K562 (cell line): ENCODE data around the gene DIRAS3. TPM values are rescaled to one million over a fixed set of nuclear protein-coding genes. Genes with fewer than 3 reads are reported as not detected.

ENCODE experiments used
- ATAC-seq: fragments of 200-7000 bp; cut with Tn5 transposase; 3 replicates; pipeline ENCODE4 v1.9.1; 2020; ENCODE audit warnings: moderate library complexity
- Bru-seq: library from RNA; stranded (reverse); fragments of 400-500 nt; gene quantifications from one replicate; lab custom pipeline; 2021; lab: Mats Ljungman, UMichigan
- BruChase-seq, 2 experiments: library from RNA; stranded (reverse); fragments of 400-500 nt; gene quantifications; one replicate each; lab custom pipeline; 2021; lab: Mats Ljungman, UMichigan
- BruUV-seq: library from RNA; stranded (reverse); fragments of 400-500 nt; replicated peaks from 2 replicates; lab custom pipeline; 2021; lab: Mats Ljungman, UMichigan
- CTCF ChIA-PET: fragments of 300-600 bp; formaldehyde crosslinking; extraction: SDS; loops from one replicate; lab custom pipeline; 2021; ENCODE audit warnings: low intra/inter-chr PET ratio; lab: Yijun Ruan, JAX
- POLR2A ChIA-PET: fragments of 300-600, 350-650 bp; sonication (Branson Sonifier 250); formaldehyde crosslinking; extraction: SDS; loops from one replicate; lab custom pipeline; 2021; ENCODE audit warnings: antibody characterized with exemption, inconsistent platforms; lab: Yijun Ruan, JAX
- DNase-seq, 4 experiments: peaks; one replicate each; pipeline versions ENCODE4 v3.0.0 to v3.0.0-alpha.2; 2011 to 2018; ENCODE audit warnings: low spot score in 3 of 4, mixed read lengths in 3 of 4; ENCODE audit errors: extremely low read depth in 1 of 4
- FAIRE-seq: peaks from 2 replicates; lab custom pipeline; 2011; peaks lifted over from hg19 to GRCh38; lab: Jason Lieb, UNC
- H2AFZ ChIP-seq: 2 replicates; pipeline ENCODE4 v1.6.0; 2011; ENCODE audit warnings: low read depth, low read length, control low read depth, inconsistent platforms
- H3K27ac ChIP-seq: fragments of 200-600 bp; 3 replicates; pipeline ENCODE4 v1.8.0; 2011; ENCODE audit warnings: low read depth, mild to moderate bottlenecking, control low read depth, inconsistent platforms, low read length, moderate library complexity, mixed read lengths; ENCODE audit errors: extremely low read depth
- H3K27me3 ChIP-seq, 2 experiments: fragments of 300-600 bp in 1 of 2; 2 replicates in 1 of 2; 3 replicates in 1 of 2; pipeline versions ENCODE4 v1.6.0 to v1.8.0; 2011; ENCODE audit warnings: inconsistent platforms in 2 of 2, low read length in 2 of 2, mild to moderate bottlenecking in 1 of 2, mixed read lengths in 1 of 2, moderate library complexity in 1 of 2; ENCODE audit not compliant: control insufficient read depth in 2 of 2, insufficient read depth in 2 of 2
- H3K36me3 ChIP-seq: fragments of 300-600 bp; 3 replicates; pipeline ENCODE4 v1.8.0; 2011; ENCODE audit warnings: mild to moderate bottlenecking, low read length, inconsistent platforms; ENCODE audit not compliant: control insufficient read depth, insufficient read depth
- H3K4me1 ChIP-seq, 2 experiments: fragments of 200-600 bp in 1 of 2; replicated peaks in 1 of 2; 2 replicates in 1 of 2; 3 replicates in 1 of 2; pipeline versions ENCODE4 v1.5.1 to v1.8.0; 2011; ENCODE audit warnings: inconsistent platforms in 2 of 2, low read length in 2 of 2, mild to moderate bottlenecking in 1 of 2, mixed read lengths in 1 of 2, moderate library complexity in 1 of 2; ENCODE audit not compliant: control insufficient read depth in 2 of 2, insufficient read depth in 2 of 2
- H3K4me2 ChIP-seq: 2 replicates; pipeline ENCODE4 v1.6.1; 2011; ENCODE audit warnings: low read length, control low read depth, inconsistent platforms, mixed read lengths; ENCODE audit not compliant: insufficient read depth
- H3K4me3 ChIP-seq: fragments of 200-600 bp; sonication (generic), shearing (Covaris generic); 2 replicates; pipeline ENCODE4 v1.5.1; 2016; ENCODE audit warnings: control low read depth, inconsistent platforms
- H3K79me2 ChIP-seq: fragments of 200-600 bp; 3 replicates; pipeline ENCODE4 v1.8.0; 2011; ENCODE audit warnings: low read length, inconsistent platforms; ENCODE audit not compliant: control insufficient read depth, insufficient read depth
- H3K9ac ChIP-seq, 2 experiments: 2 replicates each; pipeline versions ENCODE4 v1.6.0 to v1.6.1; 2011; ENCODE audit warnings: low read depth in 2 of 2, low read length in 2 of 2, control low read depth in 1 of 2, inconsistent platforms in 1 of 2, mild to moderate bottlenecking in 1 of 2, mixed read lengths in 1 of 2; ENCODE audit not compliant: insufficient read depth in 1 of 2
- H3K9me1 ChIP-seq: one replicate; pipeline ENCODE4 v1.6.0; 2011; ENCODE audit warnings: inconsistent platforms, mild to moderate bottlenecking, low read length, moderate library complexity; ENCODE audit not compliant: control insufficient read depth, insufficient read depth
- H3K9me3 ChIP-seq: replicated peaks from 2 replicates; pipeline ENCODE4 v1.5.1; 2011; ENCODE audit warnings: low read depth, low read length, inconsistent platforms; ENCODE audit not compliant: control insufficient read depth, insufficient read depth
- H4K20me1 ChIP-seq: replicated peaks from 2 replicates; pipeline ENCODE4 v1.6.1; 2011; ENCODE audit warnings: low read length, inconsistent platforms, mixed read lengths; ENCODE audit not compliant: control insufficient read depth, insufficient read depth
- CEBPG ChIP-seq, 3 experiments: fragments of 200-800 bp in 1 of 3; sonication (Bioruptor generic) in 1 of 3; sonication (generic) in 1 of 3; formaldehyde crosslinking in 1 of 3; IDR thresholded peaks in 2 of 3; conservative IDR thresholded peaks in 1 of 3; 2 replicates each; pipeline versions ENCODE4 v1.6.1 to v1.8.0; 2016 to 2022; ENCODE audit warnings: missing compliant biosample characterization in 2 of 3, missing genetic modification characterization in 2 of 3, mild to moderate bottlenecking in 1 of 3, missing genetic modification reagents in 1 of 3
- EGR1 ChIP-seq: fragments of 450-650 bp; conservative IDR thresholded peaks from 2 replicates; pipeline ENCODE4 v1.6.1; 2017; ENCODE audit warnings: mild to moderate bottlenecking
- LEF1 ChIP-seq: fragments of 450-650 bp; IDR thresholded peaks from 2 replicates; pipeline ENCODE4 v1.6.1; 2016; ENCODE audit warnings: mild to moderate bottlenecking
- MAZ ChIP-seq, 2 experiments: fragments of 450-650 bp in 1 of 2; sonication (generic) in 1 of 2; formaldehyde crosslinking; IDR thresholded peaks in 1 of 2; conservative IDR thresholded peaks in 1 of 2; 2 replicates each; pipeline versions ENCODE4 v1.4.0 to v1.5.0; 2020; ENCODE audit warnings: mild to moderate bottlenecking in 1 of 2, missing genetic modification reagents in 1 of 2
- RNF2 ChIP-seq: sonication (generic); IDR thresholded peaks from 2 replicates; pipeline ENCODE4 v1.6.1; 2016
- TGIF2 ChIP-seq: sonication (generic); formaldehyde crosslinking; IDR thresholded peaks from 2 replicates; pipeline ENCODE4 v1.8.1; 2022; ENCODE audit warnings: mild to moderate bottlenecking, missing genetic modification reagents, moderate library complexity
- ZFP36 ChIP-seq: fragments of 150-350 bp; IDR thresholded peaks from 2 replicates; pipeline ENCODE4 v1.6.1; 2018; ENCODE audit warnings: low read length, low read depth; ENCODE audit not compliant: partially characterized antibody
- ZNF12 ChIP-seq: sonication (generic); formaldehyde crosslinking; IDR thresholded peaks from 2 replicates; pipeline ENCODE4 v1.4.0; 2020; ENCODE audit warnings: mild to moderate bottlenecking, missing genetic modification reagents
- ZNF507 ChIP-seq: conservative IDR thresholded peaks from 2 replicates; pipeline ENCODE4 v1.6.1; 2017; ENCODE audit warnings: missing genetic modification characterization, missing compliant biosample characterization
- WGBS: fragments of 100-300 bp; shearing (Covaris generic); methylation state at CpG from one replicate; pipeline ENCODE4 v1.1.6; 2016; ENCODE audit warnings: low coverage, mixed read lengths; ENCODE audit not compliant: insufficient coverage; ENCODE audit errors: missing lambda C conversion rate; 5-methylcytosine and 5-hydroxymethylcytosine counted together
- in situ Hi-C: fragments of 300-500 bp; cut with MboI; formaldehyde crosslinking; loops from 4 replicates; pipeline ENCODE4 v1.15.0; 2018; ENCODE audit warnings: inconsistent platforms, mixed read lengths
- intact Hi-C: fragments of 100-400 bp; cut with micrococcal nuclease; formaldehyde crosslinking; loops from 2 replicates; pipeline ENCODE4 v1.14.2; 2022
- long read RNA-seq, 3 experiments: library from polyadenylated mRNA in 2 of 3; library from RNA in 1 of 3; unstranded in 2 of 3; stranded (forward) in 1 of 3; transcript quantifications; one replicate each; pipeline ENCODE4 v2.0.0, GENCODE V29; 2019 to 2022
- polyA minus RNA-seq, 3 experiments: library from RNA; depleted of rRNA, polyadenylated mRNA; stranded (reverse); fragments of >200 nt; gene quantifications; 2 replicates each; pipeline ENCODE4 v1.2.3, GENCODE V29; 2011
- polyA plus RNA-seq, 8 experiments: library from polyadenylated mRNA; depleted of rRNA in 4 of 8; stranded (reverse) in 5 of 8; unstranded in 3 of 8; fragments of >200 nt; fragmentation: Nextera tagmentation in 2 of 8; fragmentation: Illumina TruSeq in 1 of 8; extraction: Ambion mirVana in 2 of 8; extraction: Trizol in 1 of 8; gene quantifications; 2 replicates each; pipeline versions ENCODE4 v1.2.1 to v1.2.3, GENCODE V29; 2011 to 2014; ENCODE audit warnings: inconsistent platforms in 1 of 8, missing spikeins in 1 of 8
- total RNA-seq, 7 experiments: library from RNA; depleted of rRNA in 6 of 7; stranded (reverse); fragments of >200 nt in 6 of 7; fragmentation: Illumina TruSeq in 2 of 7; extraction: Trizol in 2 of 7; gene quantifications; 2 replicates each; pipeline versions ENCODE4 v1.2.1 to v1.2.3, GENCODE V29; 2011 to 2021; ENCODE audit warnings: low replicate concordance in 1 of 7
- TF ChIP-seq, protein P1 (sequence below): sonication (generic); formaldehyde crosslinking; IDR thresholded peaks from 2 replicates; pipeline ENCODE4 v1.8.0; 2022; ENCODE audit warnings: missing genetic modification reagents, mild to moderate bottlenecking, moderate library complexity, borderline replicate concordance
- TF ChIP-seq, protein P2 (sequence below): sonication (generic); formaldehyde crosslinking; IDR thresholded peaks from 2 replicates; pipeline ENCODE4 v1.8.1; 2023; ENCODE audit warnings: mild to moderate bottlenecking, missing genetic modification reagents

Gene DIRAS3, protein sequence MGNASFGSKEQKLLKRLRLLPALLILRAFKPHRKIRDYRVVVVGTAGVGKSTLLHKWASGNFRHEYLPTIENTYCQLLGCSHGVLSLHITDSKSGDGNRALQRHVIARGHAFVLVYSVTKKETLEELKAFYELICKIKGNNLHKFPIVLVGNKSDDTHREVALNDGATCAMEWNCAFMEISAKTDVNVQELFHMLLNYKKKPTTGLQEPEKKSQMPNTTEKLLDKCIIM
- total RNA-seq (2011; cell fraction: chromatin; rRNA removed; ENCODE audit: low replicate concordance): 0.60 and 1.1 TPM in 2 replicates
- 1.0 and 1.2 TPM in 2 replicates for total RNA-seq (2011; cell fraction: nucleolus; rRNA removed)
- 0.38 and 2.0 TPM in 2 replicates for total RNA-seq (2011; cell fraction: nucleoplasm; rRNA removed)
- total RNA-seq (2014; rRNA removed) (30.8 and 44.5 TPM in 2 replicates), total RNA-seq (2014; rRNA removed; fragmentation: Illumina TruSeq; extraction: Trizol) (28.5 and 31.7 TPM in 2 replicates), total RNA-seq (2015; rRNA removed; fragmentation: Illumina TruSeq; extraction: Trizol) (64.1 and 65.5 TPM in 2 replicates), total RNA-seq (2021) (31.6 and 37.0 TPM in 2 replicates), polyA plus RNA-seq (2011; rRNA removed) (5.8 and 7.9 TPM in 2 replicates), polyA plus RNA-seq (2014; fragmentation: Illumina TruSeq; extraction: Trizol) (36.7 and 41.7 TPM in 2 replicates), polyA plus RNA-seq (2014; fragmentation: Nextera tagmentation; extraction: Ambion mirVana) (10 to 100 TPM; 90.4 to 96.1 TPM), polyA plus RNA-seq (2014; rRNA removed) (56.8 and 59.6 TPM in 2 replicates), polyA minus RNA-seq (2011; rRNA and poly(A)+ RNA removed) (3.0 and 5.3 TPM in 2 replicates), Bru-seq, nascent RNA (percentile 44 among the genes with signal in this experiment), BruChase-seq, experiment 1, labeled RNA remaining after a 2-hour chase (percentile 36 among the genes with signal in this experiment), BruChase-seq, experiment 2, labeled RNA remaining after a 6-hour chase (percentile 52 among the genes with signal in this experiment)
- 4.7 and 6.9 TPM in 2 replicates for polyA plus RNA-seq (2011; cell fraction: cytosol; rRNA removed)
- polyA plus RNA-seq (2011; cell fraction: nucleus; rRNA removed): 3.4 and 4.2 TPM in 2 replicates
- polyA plus RNA-seq (2012): 68.6 and 142 TPM in 2 replicates
- polyA minus RNA-seq (2011; cell fraction: cytosol; rRNA and poly(A)+ RNA removed): 1.5 and 3.9 TPM in 2 replicates
- 1.2 and 1.3 TPM in 2 replicates for polyA minus RNA-seq (2011; cell fraction: nucleus; rRNA and poly(A)+ RNA removed)
- long read RNA-seq, experiment 1, partial matches to known transcripts: 0 of 13 reads
- long read RNA-seq, experiment 1, other reads (novel, unspliced or antisense): 12 of 13 reads
- long read RNA-seq, experiment 2, partial matches to known transcripts: 1 of 2 reads
- long read RNA-seq, experiment 2, other reads (novel, unspliced or antisense): 0 of 2 reads
- long read RNA-seq, experiment 3, partial matches to known transcripts: 4 of 6 reads
- long read RNA-seq, experiment 3, other reads (novel, unspliced or antisense): 0 of 6 reads

DNA sequence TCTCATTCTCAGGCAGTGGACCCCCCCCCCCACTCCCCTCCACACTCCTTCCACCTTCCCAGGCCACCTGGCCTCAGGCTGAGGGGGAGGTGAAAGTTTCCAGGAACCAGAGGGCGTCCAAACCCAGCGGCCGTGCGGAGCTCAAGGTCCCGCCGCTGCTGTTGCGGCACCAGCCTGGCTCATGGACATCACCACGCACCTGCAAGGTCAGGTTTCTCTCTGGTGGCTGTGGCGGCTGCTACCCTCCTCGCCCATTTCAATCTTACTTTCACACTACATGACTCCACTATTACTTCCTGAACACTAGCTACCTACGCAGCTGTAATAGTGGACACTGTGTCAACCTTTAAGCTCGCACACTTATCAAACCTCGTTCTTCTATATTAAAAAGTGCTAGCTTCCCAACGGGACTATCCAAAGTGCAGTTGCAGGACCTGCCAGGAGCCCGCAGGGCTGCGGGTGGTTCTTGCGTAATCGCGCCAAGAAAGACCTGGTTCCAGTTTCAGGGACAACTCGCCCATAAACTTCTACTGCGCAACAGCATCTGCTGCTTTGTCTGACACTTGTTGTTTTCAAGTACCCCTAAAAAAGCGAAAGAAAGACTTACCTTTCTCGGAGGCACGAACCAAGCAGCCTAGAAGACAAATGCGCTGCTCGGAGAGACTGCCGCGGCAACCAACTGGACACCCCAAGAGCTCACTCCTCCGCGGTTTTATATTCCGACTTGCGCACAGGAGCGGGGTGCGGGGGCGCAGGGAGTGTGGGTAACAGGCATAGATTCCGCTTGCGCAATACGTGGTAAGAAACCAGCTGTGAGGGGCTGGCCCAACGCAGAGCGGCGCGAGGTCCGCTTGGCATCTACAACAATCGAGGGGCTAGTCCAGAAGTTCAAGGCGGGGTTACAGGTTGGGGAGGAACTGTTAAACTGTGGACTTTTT is at the start of gene DIRAS3:
DIRAS3 (minus strand) TSS at position 687 of the 938 bp plus-strand sequence. CDS start 3,330 bp downstream, outside the sequence.
- ChIA-PET CTCF (no interaction called here), POLR2A (no interaction called here)
- Histone ChIP-seq H3K27me3 (peaks cover 3 to 21% of the 10 kb centered on the region in 2 experiments; a peak in 4 of 5 replicates), H4K20me1 (no peaks in the 10 kb centered on the region), H3K4me3 (peak within 1 kb of the TSS; percentile 18; the same call in 1 of the 2 replicates), H3K4me2 (peak within 1 kb of the TSS; percentile 64), H2AFZ (peak within 1 kb of the TSS; percentile 71), H3K9me3 (no peaks in the 10 kb centered on the region), H3K9me1 (no peaks in the 10 kb centered on the region), H3K4me1 (peaks cover 0 to 18% of the 10 kb centered on the region in 2 experiments), H3K27ac (no peak within 1 kb of the TSS), H3K9ac (peak within 1 kb of the TSS in 1 of 2 experiments; percentile 3; a peak in 1 of 4 replicates), H3K79me2 (no peaks in the 10 kb centered on the region), H3K36me3 (no peaks in the 10 kb centered on the region)
- in situ Hi-C loops (no loop called here), intact Hi-C loops (loop anchor here (2.0 kb wide), 1 partner anchor 197 kb away; no protein-coding TSS in a partner anchor)
- BruUV-seq: no TSS peak
- 13% methylated on average over 42 of the region's 45 CpGs for WGBS
- FAIRE-seq (no peak), ATAC-seq (no peak; the same call in 2 of the 3 replicates), DNase-seq (peak in 1 of 4 experiments; percentile 12)
- TF ChIP-seq ZNF507 (tag) (no peak), MAZ (CRISPR knock-in tag; conservative IDR thresholded peaks at IDR 0.05 in 1 of 2, IDR thresholded peaks at IDR 0.05 in 1 of 2) (peak in 1 of 2 experiments; percentile 45; a peak in 1 of 4 replicates), RNF2 (no peak), EGR1 (0 out of 2 replicates have a peak, but pooled peaks have one; percentile 4), TGIF2 (CRISPR knock-in tag) (no peak), ZFP36 (peak; percentile 1), LEF1 (no peak), ZNF12 (CRISPR knock-in tag) (no peak), CEBPG (CRISPR knock-in tag; IDR thresholded peaks at IDR 0.05) (peak; percentile 93), CEBPG (tag; conservative IDR thresholded peaks at IDR 0.05 in 1 of 2, IDR thresholded peaks at IDR 0.05 in 1 of 2) (peak; percentile 93 to 96)
- TF ChIP-seq, protein P1, sequence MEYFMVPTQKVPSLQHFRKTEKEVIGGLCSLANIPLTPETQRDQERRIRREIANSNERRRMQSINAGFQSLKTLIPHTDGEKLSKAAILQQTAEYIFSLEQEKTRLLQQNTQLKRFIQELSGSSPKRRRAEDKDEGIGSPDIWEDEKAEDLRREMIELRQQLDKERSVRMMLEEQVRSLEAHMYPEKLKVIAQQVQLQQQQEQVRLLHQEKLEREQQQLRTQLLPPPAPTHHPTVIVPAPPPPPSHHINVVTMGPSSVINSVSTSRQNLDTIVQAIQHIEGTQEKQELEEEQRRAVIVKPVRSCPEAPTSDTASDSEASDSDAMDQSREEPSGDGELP (CRISPR knock-in tag): peak; percentile 89
- TF ChIP-seq, protein P2, sequence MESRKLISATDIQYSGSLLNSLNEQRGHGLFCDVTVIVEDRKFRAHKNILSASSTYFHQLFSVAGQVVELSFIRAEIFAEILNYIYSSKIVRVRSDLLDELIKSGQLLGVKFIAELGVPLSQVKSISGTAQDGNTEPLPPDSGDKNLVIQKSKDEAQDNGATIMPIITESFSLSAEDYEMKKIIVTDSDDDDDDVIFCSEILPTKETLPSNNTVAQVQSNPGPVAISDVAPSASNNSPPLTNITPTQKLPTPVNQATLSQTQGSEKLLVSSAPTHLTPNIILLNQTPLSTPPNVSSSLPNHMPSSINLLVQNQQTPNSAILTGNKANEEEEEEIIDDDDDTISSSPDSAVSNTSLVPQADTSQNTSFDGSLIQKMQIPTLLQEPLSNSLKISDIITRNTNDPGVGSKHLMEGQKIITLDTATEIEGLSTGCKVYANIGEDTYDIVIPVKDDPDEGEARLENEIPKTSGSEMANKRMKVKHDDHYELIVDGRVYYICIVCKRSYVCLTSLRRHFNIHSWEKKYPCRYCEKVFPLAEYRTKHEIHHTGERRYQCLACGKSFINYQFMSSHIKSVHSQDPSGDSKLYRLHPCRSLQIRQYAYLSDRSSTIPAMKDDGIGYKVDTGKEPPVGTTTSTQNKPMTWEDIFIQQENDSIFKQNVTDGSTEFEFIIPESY (CRISPR knock-in tag): 0 out of 2 replicates have a peak, but pooled peaks have one; percentile 18
